Right lobe of liver (tissue), 6 donors: ENCODE data around the gene CCNK. TPM values are rescaled to one million over a fixed set of nuclear protein-coding genes. Genes with fewer than 3 reads are reported as not detected.

ENCODE experiments used
- ATAC-seq, 4 donors: fragments of 200-7000 bp; cut with Tn5 transposase; one replicate each; pipeline ENCODE4 v1.9.1; 2020; ENCODE audit warnings: mild to moderate bottlenecking in 4 of 4, moderate library complexity in 4 of 4
- DNase-seq, 3 donors: peaks; one replicate each; pipeline ENCODE4 v3.0.0-alpha.2; 2020
- H3K27ac ChIP-seq, 3 donors: fragments of 200-600 bp; one replicate each; pipeline ENCODE4 v1.8.0; 2022
- H3K27me3 ChIP-seq, 2 donors: fragments of 200-600 bp; one replicate each; pipeline ENCODE4 v1.8.0; 2022
- H3K36me3 ChIP-seq, 4 donors: fragments of 200-600 bp; sonication (generic) in 1 of 4; one replicate each; pipeline versions ENCODE4 v1.5.1 to v1.8.0; 2017 to 2022; ENCODE audit warnings: control low read depth in 1 of 4
- H3K4me1 ChIP-seq, 4 donors: fragments of 200-600 bp; sonication (generic) in 1 of 4; one replicate each; pipeline versions ENCODE4 v1.5.1 to v1.8.0; 2017 to 2022; ENCODE audit warnings: control low read depth in 1 of 4
- H3K4me3 ChIP-seq, 3 donors: fragments of 200-600 bp; one replicate each; pipeline ENCODE4 v1.8.0; 2022
- H3K9me3 ChIP-seq, 4 donors: fragments of 200-600 bp; sonication (generic) in 1 of 4; one replicate each; pipeline versions ENCODE4 v1.5.1 to v1.8.0; 2017 to 2022; ENCODE audit warnings: control low read depth in 1 of 4
- CTCF ChIP-seq, 4 donors: fragments of 200-600 bp in 3 of 4; fragments of 450-650 bp in 1 of 4; IDR thresholded peaks; one replicate each; pipeline versions ENCODE4 v1.5.1 to v1.8.0; 2016 to 2022; ENCODE audit warnings: antibody characterized with exemption in 4 of 4, mild to moderate bottlenecking in 2 of 4
- POLR2A ChIP-seq: fragments of 450-650 bp; IDR thresholded peaks from one replicate; pipeline ENCODE4 v1.6.1; 2017; ENCODE audit warnings: antibody characterized with exemption, mild to moderate bottlenecking
- WGBS: methylation state at CpG from one replicate; pipeline ENCODE4 v1.1.6; 2018; ENCODE audit warnings: low coverage, low lambda C conversion rate; ENCODE audit not compliant: insufficient coverage; ENCODE audit errors: missing lambda C conversion rate; 5-methylcytosine and 5-hydroxymethylcytosine counted together
- intact Hi-C, 2 donors: fragments of 100-400 bp; cut with DNase I; formaldehyde crosslinking; loops; one replicate each; pipeline versions ENCODE4 v1.11.2 to v1.14.1; 2022
- total RNA-seq, 6 experiments: library from RNA; depleted of rRNA in 2 of 6; stranded (reverse); fragments of >200 nt in 2 of 6; fragmentation: NEBNext Ultra II Directional in 3 of 6; extraction: Animal tissue kit (Norgen Biotek cat#: 25700) in 3 of 6; gene quantifications; one replicate each; pipeline versions ENCODE4 v1.1.0 to v1.2.4, GENCODE V29; 2016 to 2023
- donor health status: DM: no; HTN: yes; CAD: no.
- donor health status: DM: no; HTN: no; CAD: no.
- donor health status: DM: no; HTN: no; CAD: no.
- donor health status: DM: no; HTN: yes; CAD: no.
- donor health status: DM: no; HTN: yes; CAD: no.

CCNK gene
- total RNA-seq, 6 experiments from 2014 or later, result 11.8 to 23.4 (median 15.4) TPM

GRCh38 chr14:99543985-99544384 is 62.8 kb downstream of the CCNK start:
- no peaks in the 10 kb centered on the region for H3K27me3 ChIP-seq
- H3K4me3 ChIP-seq, result no peak overlapping the region
- H3K4me1 ChIP-seq, result peaks cover 0 to 11% (median 5%) of the 10 kb centered on the region in 4 donors
- intact Hi-C loops, result no loop called here
- H3K36me3 ChIP-seq, result no peaks in the 10 kb centered on the region
- ATAC-seq, result no peak
- no peaks in the 10 kb centered on the region for H3K9me3 ChIP-seq
- H3K27ac ChIP-seq, result no peak overlapping the region
- DNase-seq, result no peak
- no CpG with 5 or more reads among the region's 12 CpGs for WGBS
- TF ChIP-seq POLR2A, result no peak
- no peak for TF ChIP-seq CTCF (IDR thresholded peaks at IDR 0.05)

GRCh38 chr14:99544991-99545390 is 63.8 kb downstream of the CCNK start:
- intact Hi-C loops, result no loop called here
- TF ChIP-seq CTCF (IDR thresholded peaks at IDR 0.05), result no peak
- TF ChIP-seq POLR2A, result no peak
- 74% methylated on average over 8 of the region's 11 CpGs for WGBS

GRCh38 chr14:99545586-99545985 is 64.4 kb downstream of the CCNK start:
- 33% methylated on average over 2 of the region's 6 CpGs for WGBS

More at GRCh38 chr14:99544991-99545390, 63.8 kb downstream of the CCNK start:
- no peak overlapping the region for H3K4me3 ChIP-seq
- no peaks in the 10 kb centered on the region for H3K9me3 ChIP-seq
- H3K27ac ChIP-seq, result no peak overlapping the region
- DNase-seq, result no peak
- H3K36me3 ChIP-seq, result no peaks in the 10 kb centered on the region
- ATAC-seq, result no peak
- peaks cover 0 to 19% (median 8%) of the 10 kb centered on the region in 4 donors for H3K4me1 ChIP-seq
- H3K27me3 ChIP-seq, result no peaks in the 10 kb centered on the region

GRCh38 chr14:99546234-99546879 is 65.1 kb downstream of the CCNK start:
- Histone ChIP-seq H3K9me3 (no peaks in the 10 kb centered on the region), H3K27ac (no peak overlapping the region), H3K4me1 (peaks cover 0 to 29% (median 13%) of the 10 kb centered on the region in 4 donors), H3K36me3 (no peaks in the 10 kb centered on the region), H3K4me3 (no peak overlapping the region), H3K27me3 (no peaks in the 10 kb centered on the region)
- intact Hi-C loops, result no loop called here
- DNase-seq, result no peak
- ATAC-seq, result no peak
- WGBS, result 36% methylated on average over 2 of the region's 13 CpGs
- TF ChIP-seq CTCF (IDR thresholded peaks at IDR 0.05), result no peak
- no peak for TF ChIP-seq POLR2A

More at GRCh38 chr14:99545586-99545985, 64.4 kb downstream of the CCNK start:
- no peak for DNase-seq
- Histone ChIP-seq H3K36me3 (no peaks in the 10 kb centered on the region), H3K4me1 (peaks cover 0 to 25% (median 11%) of the 10 kb centered on the region in 4 donors), H3K27me3 (no peaks in the 10 kb centered on the region), H3K27ac (no peak overlapping the region), H3K9me3 (no peaks in the 10 kb centered on the region), H3K4me3 (no peak overlapping the region)
- no peak for ATAC-seq
- intact Hi-C loops, result no loop called here
- TF ChIP-seq POLR2A (no peak), CTCF (IDR thresholded peaks at IDR 0.05) (no peak)
